CD1c-positive myeloid dendritic cell (primary cell): ENCODE results near the gene UBR2.
"Not testable (repeated sequence)": the region's sequence is repeated elsewhere in the genome, so short reads cannot be mapped to it uniquely, and the experiment has no call there.

Experiments used
- DNase-seq: peaks from one replicate; pipeline ENCODE4 v3.0.0-alpha.2; 2016; ENCODE audit errors: extremely low spot score

UBR2 gene

GRCh38 chr6:42618105-42618504 is 54.3 kb downstream of the UBR2 start:
- no peak for DNase-seq

- no peak for DNase-seq
Measured at GRCh38 chr6:42618686-42619085, 54.9 kb downstream of the UBR2 start.

- no peak for DNase-seq
Measured at GRCh38 chr6:42619963-42620362, 56.1 kb downstream of the UBR2 start.

- no peak for DNase-seq
Measured at GRCh38 chr6:42624601-42625000, 60.8 kb downstream of the UBR2 start.

GRCh38 chr6:42627044-42627443 is 63.2 kb downstream of the UBR2 start:
- no peak for DNase-seq

GRCh38 chr6:42627674-42628073 is 63.8 kb downstream of the UBR2 start:
- no peak for DNase-seq

- no peak for DNase-seq
Measured at GRCh38 chr6:42628604-42629003, 64.8 kb downstream of the UBR2 start.

- no peak for DNase-seq
Measured at GRCh38 chr6:42629845-42630244, 66.0 kb downstream of the UBR2 start.

- no peak for DNase-seq
Measured at GRCh38 chr6:42637681-42638080, 73.9 kb downstream of the UBR2 start.

- DNase-seq: no peak
Measured at GRCh38 chr6:42642794-42643193, 79.0 kb downstream of the UBR2 start.

GRCh38 chr6:42644211-42644610 is 80.4 kb downstream of the UBR2 start:
- no peak for DNase-seq

GRCh38 chr6:42652024-42652746 is 88.4 kb downstream of the UBR2 start:
- DNase-seq: no peak

GRCh38 chr6:42653851-42654250 is 90.0 kb downstream of the UBR2 start:
- DNase-seq: no peak

GRCh38 chr6:42659806-42660205 is 96.0 kb downstream of the UBR2 start:
- DNase-seq: no peak

- peak; percentile 88 for DNase-seq
Measured at GRCh38 chr6:42661540-42662153, 97.8 kb downstream of the UBR2 start.

- DNase-seq: no peak
Measured at GRCh38 chr6:42664718-42665117, 100.9 kb downstream of the UBR2 start.

- DNase-seq: not testable (repeated sequence)
Measured at GRCh38 chr6:42674368-42674767, 110.5 kb downstream of the UBR2 start.

- DNase-seq: no peak
Measured at GRCh38 chr6:42674780-42675179, 111.0 kb downstream of the UBR2 start.

GRCh38 chr6:42679358-42679757 is 115.5 kb downstream of the UBR2 start:
- no peak for DNase-seq

GRCh38 chr6:42688281-42688680 is 124.5 kb downstream of the UBR2 start:
- no peak for DNase-seq

- DNase-seq: no peak
Measured at GRCh38 chr6:42689371-42689770, 125.5 kb downstream of the UBR2 start.

- DNase-seq: no peak
Measured at GRCh38 chr6:42690151-42690702, 126.4 kb downstream of the UBR2 start.

GRCh38 chr6:42690872-42691271 is 127.0 kb downstream of the UBR2 start:
- no peak for DNase-seq
